HK-2 (cell line): ENCODE data around the gene CNPY4.
A peak's percentile ranks its signal among the peaks of the same experiment; 100 is the strongest.

Source experiments
- DNase-seq: peaks from one replicate; pipeline ENCODE4 v3.0.0-alpha.2; 2018; ENCODE audit not compliant: unreplicated experiment

CNPY4 gene

GRCh38 chr7:100091411-100092181 lies 27.8 kb upstream of the CNPY4 start:
- DNase-seq, result no peak

- no peak for DNase-seq
Observed at GRCh38 chr7:100093054-100093453, 26.4 kb upstream of the CNPY4 start.

GRCh38 chr7:100093498-100093897 lies 25.9 kb upstream of the CNPY4 start:
- DNase-seq, result no peak

- DNase-seq, result no peak
Observed at GRCh38 chr7:100093925-100094486, 25.4 kb upstream of the CNPY4 start.

GRCh38 chr7:100095289-100095688 lies 24.1 kb upstream of the CNPY4 start:
- DNase-seq, result no peak

GRCh38 chr7:100095704-100096103 lies 23.7 kb upstream of the CNPY4 start:
- DNase-seq, result no peak

- DNase-seq, result no peak
Observed at GRCh38 chr7:100098913-100099312, 20.5 kb upstream of the CNPY4 start.

GRCh38 chr7:100099452-100099851 lies 20.0 kb upstream of the CNPY4 start:
- DNase-seq, result no peak

GRCh38 chr7:100100420-100101015 lies 18.9 kb upstream of the CNPY4 start:
- DNase-seq, result peak; percentile 90

GRCh38 chr7:100101016-100101862 lies 18.2 kb upstream of the CNPY4 start, which contains the start of the genes AP4M1 and MCM7:
Gene AP4M1, plus strand, starts transcription at chr7:100101643. Its CDS starts 72 bp downstream, at chr7:100101715.
Gene MCM7, minus strand, starts transcription at chr7:100101397. Its CDS starts 103 bp downstream, at chr7:100101294.
- peak; percentile 100 for DNase-seq

GRCh38 chr7:100102950-100103840 lies 16.2 kb upstream of the CNPY4 start:
- DNase-seq, result peak; percentile 82

- DNase-seq, result no peak
Observed at GRCh38 chr7:100105534-100105933, 13.9 kb upstream of the CNPY4 start.

- DNase-seq, result no peak
Observed at GRCh38 chr7:100106633-100107032, 12.8 kb upstream of the CNPY4 start.

- DNase-seq, result no peak
Observed at GRCh38 chr7:100107125-100107737, 12.2 kb upstream of the CNPY4 start.

GRCh38 chr7:100107890-100108289 lies 11.5 kb upstream of the CNPY4 start:
- no peak for DNase-seq

GRCh38 chr7:100109521-100110163 lies 9.8 kb upstream of the CNPY4 start:
- DNase-seq, result no peak

GRCh38 chr7:100111156-100111555 lies 8.3 kb upstream of the CNPY4 start:
- DNase-seq, result no peak

GRCh38 chr7:100111914-100112313 lies 7.5 kb upstream of the CNPY4 start:
- no peak for DNase-seq

GRCh38 chr7:100115026-100115425 lies 4.4 kb upstream of the CNPY4 start:
- no peak for DNase-seq
